T-helper 2 cell treated with Interferon-gamma antibody and Interleukin-4, amounts not matched to agents 100 ng/mL and 5 ng/mL, for 36 hours (primary cell): Measurements from ENCODE around the gene FAAP24. TPM values are rescaled to one million over a fixed set of nuclear protein-coding genes. Genes with fewer than 3 reads are reported as not detected.
"Not testable (repeated sequence)": the region's sequence is repeated elsewhere in the genome, so short reads cannot be mapped to it uniquely, and the experiment has no call there.

Source experiments
- intact Hi-C: fragments of 100-400 bp; cut with micrococcal nuclease; formaldehyde crosslinking; loops from one replicate; pipeline ENCODE4 v1.15.1; 2023
- total RNA-seq: library from RNA; stranded (reverse); gene quantifications from 2 replicates; pipeline ENCODE4 v1.2.3, GENCODE V29; 2022

Gene FAAP24, protein sequence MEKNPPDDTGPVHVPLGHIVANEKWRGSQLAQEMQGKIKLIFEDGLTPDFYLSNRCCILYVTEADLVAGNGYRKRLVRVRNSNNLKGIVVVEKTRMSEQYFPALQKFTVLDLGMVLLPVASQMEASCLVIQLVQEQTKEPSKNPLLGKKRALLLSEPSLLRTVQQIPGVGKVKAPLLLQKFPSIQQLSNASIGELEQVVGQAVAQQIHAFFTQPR
- total RNA-seq = 8.7 and 9.0 TPM in 2 replicates

DNA sequence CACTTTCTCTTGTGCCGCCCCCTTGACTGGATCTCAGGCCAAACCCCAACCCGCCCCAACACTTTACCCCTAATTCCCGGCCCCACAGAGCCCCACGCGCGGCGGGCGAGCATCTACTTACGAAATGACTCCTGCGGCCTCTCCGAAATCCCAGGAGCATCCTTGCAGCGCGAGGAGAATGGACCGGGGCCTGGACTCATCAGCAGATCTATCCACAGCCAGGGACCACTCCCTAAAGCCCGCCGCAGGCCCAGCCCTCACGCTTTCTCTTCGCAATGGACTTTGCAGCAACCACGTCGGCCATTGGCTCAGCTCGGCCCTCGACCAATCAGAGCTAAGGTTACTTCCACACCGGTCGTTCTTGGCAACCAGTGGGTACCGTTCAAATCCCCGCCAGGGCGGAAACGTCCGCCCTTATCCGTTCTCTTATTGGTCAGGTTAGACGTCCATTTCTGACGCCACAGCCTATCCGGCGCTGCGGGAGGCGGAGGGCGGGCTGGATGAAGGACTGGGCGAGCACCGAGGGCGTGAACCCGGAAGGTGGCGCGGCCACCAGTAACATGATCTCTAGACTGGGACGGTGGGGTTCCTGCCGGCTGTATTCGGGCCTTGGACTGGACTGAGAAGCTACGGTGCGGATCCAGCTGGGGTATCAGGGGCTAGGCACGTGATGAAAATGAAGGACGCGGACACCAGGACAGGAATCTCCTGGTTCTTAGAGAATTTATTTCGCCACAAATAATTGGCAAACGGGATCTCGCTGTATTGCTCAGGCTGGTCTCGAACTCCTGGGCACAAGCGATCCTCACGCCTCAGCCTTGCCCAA lies at the start of gene FAAP24, which contains the start of gene CEP89:
FAAP24 (plus strand) TSS at position 528 of the 826 bp plus-strand sequence. CDS start 955 bp downstream, outside the sequence.
CEP89 (minus strand) TSS at position 244 of the 826 bp plus-strand sequence; CDS start at position 160, 84 bp downstream.
- intact Hi-C loops = loop anchor here (1.0 to 10.0 kb wide), 7 partner anchors 109 to 627 kb away; partner anchors contain the start of genes CEBPG, GPATCH1, PDCD5 and ZNF507

DNA sequence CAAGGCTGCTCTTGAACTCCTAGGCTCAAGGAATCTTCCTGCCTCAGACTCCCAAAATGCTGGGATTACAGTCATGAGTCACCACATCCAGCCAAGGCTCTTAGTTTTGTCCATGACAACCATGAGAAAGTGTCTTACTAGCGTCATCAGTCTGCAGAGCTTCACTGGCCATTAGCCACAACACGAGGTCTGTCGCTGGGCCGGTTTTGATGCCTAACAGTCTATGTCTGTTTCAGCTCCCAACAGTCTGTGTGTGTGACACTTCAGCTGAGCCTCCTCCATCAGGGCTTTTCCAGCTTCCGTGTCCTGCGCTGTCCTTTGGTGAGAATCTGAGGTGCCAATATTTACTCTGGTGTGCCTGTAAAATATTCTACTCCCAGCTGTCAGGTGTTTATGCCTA lies 47.8 kb upstream of the FAAP24 start:
- intact Hi-C loops = no loop called here

DNA sequence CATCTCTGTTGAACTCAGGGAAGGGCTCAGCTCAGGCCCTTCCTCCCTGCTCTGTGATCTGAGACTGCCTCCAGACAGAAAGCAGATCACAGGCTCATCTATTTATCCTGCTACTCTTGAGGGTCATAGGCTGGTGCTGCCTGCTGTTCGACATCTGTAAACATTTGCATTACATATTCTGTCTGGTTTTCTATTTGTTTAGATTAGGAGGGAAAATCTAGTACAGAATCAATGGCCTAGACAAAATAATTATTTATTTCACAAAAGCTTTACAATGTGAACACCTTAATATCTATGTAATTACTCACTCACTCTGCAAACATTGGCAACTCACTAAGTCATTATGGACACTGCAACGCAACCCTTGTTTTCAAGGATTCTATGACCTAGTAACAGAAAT lies 43.2 kb upstream of the FAAP24 start:
- intact Hi-C loops = no loop called here

DNA sequence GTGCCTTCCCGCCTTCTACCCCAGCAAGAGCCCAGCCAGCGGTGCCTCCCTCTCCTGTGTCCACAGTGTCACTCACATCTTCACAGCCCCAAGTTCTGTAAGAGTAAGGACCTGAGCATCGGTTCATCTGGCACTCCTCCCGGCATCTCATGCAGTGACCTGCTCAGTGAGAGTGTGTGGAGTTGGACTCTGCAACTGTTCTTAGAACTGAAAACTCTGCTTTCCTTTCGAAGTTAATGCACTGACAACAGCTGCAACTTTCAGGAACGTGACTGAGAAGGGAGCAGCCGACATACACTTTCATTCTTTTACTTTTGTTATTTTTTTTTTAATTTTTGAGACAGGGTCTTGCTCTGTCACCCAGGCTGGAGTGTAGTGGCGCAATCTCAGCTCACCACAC lies 41.5 kb upstream of the FAAP24 start:
- intact Hi-C loops = no loop called here

DNA sequence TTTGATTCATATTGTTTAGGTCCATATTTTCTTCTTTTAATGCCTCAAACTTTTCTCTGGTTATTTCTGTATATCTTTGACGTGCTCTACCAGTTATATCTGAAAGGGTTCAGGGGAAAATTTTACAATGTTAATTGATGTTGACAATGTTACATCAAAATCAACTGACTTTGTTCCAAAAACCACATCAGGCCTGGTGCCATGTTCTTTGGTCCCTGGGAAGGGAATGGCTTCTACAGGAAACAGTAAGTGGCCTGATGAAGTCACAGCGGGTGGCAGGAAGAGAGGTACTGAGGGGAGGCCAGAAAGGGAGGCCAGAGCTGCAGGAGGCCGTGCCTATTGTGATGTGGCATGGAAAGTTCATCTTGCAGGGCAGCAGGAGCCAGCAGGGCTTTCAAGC lies 38.5 kb upstream of the FAAP24 start:
- intact Hi-C loops = no loop called here

DNA sequence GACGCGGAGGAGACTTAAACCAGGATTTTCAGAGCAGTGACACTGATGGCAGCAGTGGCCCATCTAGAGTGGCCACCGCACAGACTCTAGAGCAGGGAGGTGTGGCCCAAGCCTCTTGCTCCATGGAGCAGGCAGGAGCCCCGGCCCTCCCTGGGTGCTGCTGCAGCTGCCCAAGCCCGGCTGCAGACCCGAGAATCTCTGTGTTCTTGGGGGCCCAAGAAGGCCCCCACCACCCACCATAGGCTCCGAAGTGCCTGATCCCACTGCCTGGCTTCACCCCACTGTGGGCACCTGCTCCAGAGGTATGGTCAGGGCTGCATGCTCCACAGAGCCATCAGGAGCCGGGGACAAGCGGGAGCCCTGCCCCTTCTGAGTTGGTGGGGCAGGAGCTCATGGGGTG lies 36.4 kb upstream of the FAAP24 start:
- intact Hi-C loops = no loop called here

DNA sequence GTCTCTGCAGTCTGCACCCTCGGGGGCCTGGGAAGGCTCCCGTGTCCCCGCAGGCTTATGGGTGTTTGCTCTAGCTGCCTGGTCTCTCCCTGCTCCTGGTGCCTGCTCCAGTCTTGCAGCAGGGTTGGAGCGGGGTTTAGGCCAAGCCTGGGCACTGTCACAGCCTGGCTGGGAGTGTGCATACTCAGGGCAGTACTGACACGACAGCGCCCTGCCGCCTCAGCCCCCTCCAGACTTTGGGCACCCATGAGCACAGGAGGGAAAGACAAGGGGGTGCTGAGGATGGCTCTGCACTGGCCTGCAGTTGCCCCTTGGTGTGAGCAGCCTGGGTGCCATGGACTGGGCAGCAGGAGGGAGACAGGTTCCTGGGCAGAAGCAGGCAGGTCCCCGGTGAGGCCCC lies 36.0 kb upstream of the FAAP24 start:
- intact Hi-C loops = no loop called here

DNA sequence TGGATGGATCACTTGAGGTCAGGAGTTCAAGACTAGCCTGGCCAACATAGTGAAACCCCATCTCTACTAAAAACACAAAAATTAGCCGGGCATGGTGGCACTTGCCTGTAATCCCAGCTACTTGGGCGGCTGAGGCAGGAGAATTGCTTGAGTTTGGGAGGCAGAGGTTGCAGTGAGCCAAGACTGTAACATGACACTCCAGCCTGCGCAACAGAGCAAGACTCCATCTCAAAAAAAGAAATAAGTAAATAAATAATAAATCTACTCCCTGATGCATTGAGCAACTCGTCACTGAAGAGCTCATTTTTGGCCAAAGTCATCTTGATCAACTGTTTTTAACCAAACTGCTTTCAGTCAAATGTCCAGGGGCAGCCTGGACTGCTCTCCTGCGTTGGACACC lies 30.8 kb upstream of the FAAP24 start:
- intact Hi-C loops = not testable (repeated sequence)

DNA sequence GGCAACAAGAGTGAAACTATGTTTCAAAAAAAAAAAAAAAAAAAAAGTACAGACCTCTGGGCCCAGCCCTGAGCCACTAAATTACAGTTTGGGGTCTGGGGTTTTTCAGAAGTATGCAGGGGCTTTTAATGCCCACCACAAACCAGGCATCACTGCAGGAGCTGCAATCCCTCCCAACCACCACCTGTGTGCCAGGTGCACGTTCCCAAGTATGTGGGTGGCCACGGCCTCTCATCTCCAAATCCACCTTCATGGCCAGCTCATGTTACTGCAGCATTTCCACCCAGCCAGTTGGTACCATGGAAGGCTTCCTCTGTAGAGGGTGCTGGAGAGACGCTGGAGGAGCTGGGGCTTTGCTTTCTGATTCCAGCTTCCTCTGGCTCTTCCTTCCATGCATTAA lies 26.8 kb upstream of the FAAP24 start:
- intact Hi-C loops = no loop called here

DNA sequence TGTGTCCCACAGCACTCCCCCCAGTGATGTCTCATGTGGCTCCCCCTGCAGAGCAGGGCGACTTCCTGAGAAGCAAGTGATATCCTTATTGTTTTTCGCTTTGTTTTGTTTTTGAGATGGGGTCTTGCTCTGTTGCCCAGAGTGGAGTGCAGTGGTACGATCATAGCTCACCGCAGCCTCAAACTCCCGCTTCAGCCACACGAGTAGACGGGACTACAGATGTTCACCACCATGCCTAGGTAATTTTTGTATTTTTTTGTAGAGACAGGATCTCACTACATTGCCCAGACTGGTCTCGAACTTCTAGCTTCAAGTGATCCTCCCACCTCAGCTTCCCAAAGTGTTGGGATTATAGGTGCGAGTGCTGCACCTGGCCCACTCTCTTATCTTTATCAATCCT lies 5.3 kb upstream of the FAAP24 start:
- intact Hi-C loops = no loop called here

DNA sequence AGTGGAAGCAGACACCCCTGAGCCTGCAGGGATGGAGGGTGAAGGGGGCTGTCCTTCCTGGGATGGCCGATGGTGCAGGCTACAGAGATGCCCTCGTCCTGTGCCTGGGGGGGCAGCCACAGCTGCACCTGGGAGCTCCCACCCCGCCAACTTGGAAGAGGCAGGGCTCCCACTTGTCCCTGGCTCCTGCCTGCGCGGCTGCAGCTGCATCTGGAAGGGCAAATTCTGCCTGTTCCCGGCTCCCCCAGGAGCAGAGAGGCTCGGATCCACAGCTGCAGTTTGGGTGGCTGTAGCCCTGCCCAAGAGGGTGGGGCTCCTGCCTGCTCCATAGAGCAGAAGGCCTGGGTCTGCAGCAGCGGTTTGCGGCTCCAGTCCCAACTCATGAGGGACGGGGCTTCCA lies 2.5 kb upstream of the FAAP24 start:
- intact Hi-C loops = no loop called here

DNA sequence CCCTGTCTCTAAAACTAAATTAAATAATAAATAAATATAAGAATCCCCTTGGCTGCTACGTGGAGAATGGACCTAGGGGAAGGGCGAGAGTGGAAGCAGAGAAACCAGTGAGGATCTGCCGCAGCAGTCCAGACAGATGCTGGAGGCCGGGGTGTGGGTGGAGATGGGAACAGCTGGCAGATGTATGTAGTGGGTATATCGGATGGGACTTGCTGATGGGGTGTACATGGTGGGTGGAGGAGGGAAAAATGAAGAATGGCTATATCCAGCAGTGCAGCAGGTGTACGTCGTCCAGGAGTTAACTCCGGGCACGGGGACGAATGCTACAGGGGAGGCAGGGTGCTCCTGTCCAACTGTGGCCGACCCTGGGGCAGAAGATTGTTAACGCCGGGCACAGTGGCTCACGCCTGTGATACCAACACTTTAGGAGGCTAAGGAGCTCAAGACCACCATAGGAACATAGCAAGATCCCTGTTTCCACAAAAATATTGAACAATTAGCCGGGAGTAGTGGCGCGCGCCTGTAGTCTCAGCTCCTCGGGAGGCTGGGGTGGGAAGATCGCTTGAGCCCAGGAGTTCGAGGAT lies 938 bp upstream of the FAAP24 start:
- intact Hi-C loops = loop anchor here (1.0 to 10.0 kb wide), 3 partner anchors 281 to 626 kb away; partner anchors contain the start of genes CEBPG and ZNF507

DNA sequence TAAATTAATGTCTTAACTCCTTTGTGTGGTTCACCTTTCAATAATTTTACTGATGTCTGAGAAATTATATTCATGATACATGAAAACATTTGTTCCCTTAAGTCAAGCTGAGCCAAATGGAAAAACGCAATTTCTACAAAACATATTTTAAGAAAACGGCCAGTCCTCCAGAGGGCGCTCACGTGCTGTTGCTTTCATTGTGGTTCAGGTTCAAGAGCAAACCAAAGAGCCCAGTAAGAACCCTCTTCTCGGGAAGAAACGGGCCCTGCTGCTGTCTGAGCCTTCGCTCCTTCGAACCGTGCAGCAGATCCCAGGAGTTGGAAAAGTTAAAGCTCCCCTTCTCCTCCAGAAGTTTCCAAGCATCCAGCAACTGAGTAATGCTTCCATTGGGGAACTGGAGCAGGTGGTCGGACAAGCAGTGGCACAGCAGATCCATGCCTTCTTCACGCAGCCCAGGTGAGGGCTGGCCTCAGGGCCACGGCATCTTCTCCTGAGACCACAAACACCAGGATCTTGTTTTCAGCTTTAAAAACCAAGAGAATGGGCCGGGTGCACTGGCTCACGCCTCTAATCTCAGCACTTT lies 4.3 kb downstream of the FAAP24 start:
- intact Hi-C loops = loop anchor here (1.0 to 10.0 kb wide), 3 partner anchors 143 to 632 kb away; partner anchors contain the start of gene ZNF507

DNA sequence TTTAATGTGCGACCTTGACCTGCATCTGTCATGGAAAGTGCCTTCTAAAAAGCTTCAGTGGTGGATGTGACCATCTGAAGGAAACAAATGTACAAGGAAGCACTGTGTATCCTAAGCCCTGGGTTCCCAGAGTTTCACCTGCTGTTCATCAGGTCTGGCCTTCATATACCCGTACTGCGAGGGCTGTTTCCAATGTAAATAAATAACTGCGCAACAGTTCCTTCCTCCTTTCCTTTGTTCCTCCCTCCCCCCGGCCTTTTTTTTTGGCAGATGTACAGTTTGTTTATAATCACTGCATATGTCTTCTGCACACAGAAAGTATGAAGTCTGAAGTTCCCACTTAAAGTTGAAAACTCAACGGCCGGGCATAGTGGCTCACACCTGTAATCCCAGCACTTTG lies 5.2 kb downstream of the FAAP24 start:
- intact Hi-C loops = loop anchor here (10.0 kb wide), 1 partner anchor 632 kb away; the partner anchor contains the start of gene ZNF507

DNA sequence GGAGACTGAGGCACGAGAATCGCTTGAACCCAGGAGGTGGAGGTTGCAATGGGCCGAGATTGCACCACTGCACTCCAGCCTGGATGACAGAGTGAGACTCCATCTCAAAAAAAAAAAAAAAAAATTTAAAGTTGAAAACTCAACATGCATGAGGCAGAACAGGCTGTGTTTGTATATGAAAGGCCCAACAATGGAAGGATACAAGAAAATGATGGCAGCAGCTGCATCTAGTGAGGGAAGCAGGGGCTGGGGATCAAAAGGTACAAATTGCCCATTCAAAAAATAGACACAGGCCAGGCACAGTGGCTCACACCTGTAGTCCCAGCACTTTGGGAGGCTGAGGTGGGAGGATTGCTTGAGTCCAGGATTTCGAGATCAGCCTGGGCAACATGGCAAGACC lies 5.8 kb downstream of the FAAP24 start:
- intact Hi-C loops = loop anchor here (10.0 kb wide), 1 partner anchor 633 kb away; the partner anchor contains the start of gene ZNF507

DNA sequence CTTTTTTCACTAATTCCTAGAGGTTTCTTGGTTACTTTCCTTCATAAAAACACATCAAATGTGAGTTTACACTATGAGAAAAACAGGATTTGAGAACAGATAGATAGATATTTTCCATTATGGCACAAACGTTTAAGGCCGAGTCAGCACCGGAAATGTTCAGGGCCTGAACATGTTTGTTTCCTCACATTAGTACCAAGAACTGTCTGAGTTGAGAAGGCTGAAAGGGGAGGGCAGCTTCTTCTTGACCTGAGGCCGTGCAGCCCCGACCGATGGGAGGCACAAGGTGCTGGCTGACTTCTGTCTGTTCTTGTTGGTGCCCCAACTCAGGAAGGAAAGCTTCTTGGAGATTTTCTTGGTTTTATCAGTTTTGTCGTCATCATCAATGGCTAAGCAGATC lies 7.8 kb downstream of the FAAP24 start:
- intact Hi-C loops = loop anchor here (10.0 kb wide), 1 partner anchor 635 kb away; the partner anchor contains the start of gene ZNF507

DNA sequence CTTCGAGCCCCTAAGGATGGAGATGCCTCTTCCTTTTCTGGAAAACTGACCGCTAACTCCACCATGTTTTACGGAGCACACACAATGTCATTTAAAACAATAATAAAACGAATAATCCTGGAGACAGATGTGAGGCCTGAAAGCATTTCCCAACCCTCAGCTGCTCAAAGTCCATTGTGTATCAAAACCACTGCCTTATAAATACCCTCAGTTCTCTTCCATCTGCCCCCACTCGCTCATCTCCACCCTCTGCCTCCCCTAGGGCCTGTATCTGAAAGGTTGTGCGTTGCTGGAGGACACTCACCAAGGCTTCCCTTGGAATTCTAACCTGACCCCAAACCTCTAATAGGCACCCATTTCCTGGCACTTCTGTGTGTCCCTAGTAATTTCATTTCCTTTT lies 10.4 kb downstream of the FAAP24 start:
- intact Hi-C loops = not testable (repeated sequence)

DNA sequence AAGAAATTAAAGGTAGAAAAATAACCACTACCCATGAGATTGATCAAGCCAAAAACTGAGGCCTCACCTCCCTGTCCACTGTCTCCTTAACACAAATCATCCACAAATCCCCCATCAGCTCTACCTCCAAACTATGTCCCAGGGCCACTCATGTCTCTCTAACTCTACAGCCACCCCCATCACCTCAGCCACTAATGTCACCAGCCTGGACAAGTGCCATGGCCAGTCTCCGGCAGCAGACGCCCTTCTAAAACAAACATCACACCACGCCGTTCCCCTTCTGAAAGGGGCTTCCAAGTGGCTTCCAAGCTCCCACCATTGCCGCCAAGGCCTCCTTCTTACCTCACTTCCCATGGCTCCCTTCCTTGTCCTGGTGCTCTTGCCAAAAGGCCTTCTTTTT lies 16.2 kb downstream of the FAAP24 start:
- intact Hi-C loops = not testable (repeated sequence)

DNA sequence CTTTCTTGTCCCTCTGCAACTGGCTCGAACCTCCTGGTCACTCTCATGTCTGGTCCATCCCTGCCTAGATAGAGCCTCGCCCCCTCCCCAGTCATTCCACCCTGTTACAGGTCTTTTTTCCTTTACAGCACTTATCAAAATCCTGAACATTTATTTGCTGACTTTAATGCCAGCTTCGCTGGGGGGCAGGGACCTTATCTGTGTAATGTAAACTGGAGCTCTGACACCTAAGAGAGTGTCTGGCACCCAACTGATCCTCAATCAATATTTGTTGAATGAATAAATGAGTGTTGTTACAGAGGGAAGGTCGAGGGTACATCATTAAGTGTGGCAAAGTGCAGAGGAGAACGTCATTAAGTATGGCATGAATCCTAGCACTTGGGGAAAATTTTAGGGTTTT lies 16.7 kb downstream of the FAAP24 start:
- intact Hi-C loops = no loop called here

DNA sequence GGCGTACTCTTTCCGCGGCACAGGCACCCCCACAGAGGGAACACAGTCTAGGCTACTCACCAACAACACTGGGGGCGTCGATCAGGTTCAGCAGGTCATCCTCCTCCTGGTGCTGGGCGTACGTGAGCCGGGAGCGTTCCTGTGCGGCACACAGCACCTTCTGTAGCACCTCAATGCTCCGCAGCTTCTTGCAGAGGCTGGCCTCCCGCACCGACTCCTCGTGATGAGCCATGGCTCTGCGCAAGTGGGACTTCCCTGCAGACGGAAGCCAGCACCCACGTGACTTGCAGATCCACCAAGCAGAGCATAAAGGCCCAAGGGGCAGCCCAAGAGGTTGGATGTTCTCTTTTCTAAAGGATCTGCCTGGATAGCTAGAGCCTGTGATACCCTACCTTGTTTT lies 23.9 kb downstream of the FAAP24 start:
- intact Hi-C loops = not testable (repeated sequence)

DNA sequence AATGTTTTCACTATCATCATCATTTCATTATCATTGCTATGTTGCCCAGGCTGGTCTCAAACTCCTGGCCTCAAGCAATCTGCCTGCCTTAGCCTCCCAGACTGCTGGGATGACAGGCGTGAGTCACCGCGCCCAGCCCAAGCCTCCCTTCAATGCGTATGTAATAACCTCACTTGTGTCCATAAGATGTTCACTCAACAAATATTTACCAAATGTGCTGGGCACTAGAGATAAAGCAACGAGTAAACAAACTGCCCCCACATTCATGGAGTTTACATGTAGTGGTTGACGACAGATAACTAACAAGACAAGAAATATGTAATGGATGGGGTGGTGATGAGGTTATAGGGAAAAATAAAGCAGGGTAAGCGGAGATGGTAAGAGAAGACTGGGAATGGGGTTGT lies 25.0 kb downstream of the FAAP24 start:
- intact Hi-C loops = not testable (repeated sequence)
